Measurements from ENCODE around the gene P2RY13.

- TF ChIP-seq POLR2A (IDR thresholded peaks at IDR 0.05; ENCODE audit: low read depth, low read length), result no peak
- no peak for TF ChIP-seq ZNF24 (IDR thresholded peaks at IDR 0.05)
- TF ChIP-seq EZH2 (IDR thresholded peaks at IDR 0.05; ENCODE audit: borderline replicate concordance, control insufficient read depth, low read depth, low read length), result no peak
- TF ChIP-seq, protein P1, sequence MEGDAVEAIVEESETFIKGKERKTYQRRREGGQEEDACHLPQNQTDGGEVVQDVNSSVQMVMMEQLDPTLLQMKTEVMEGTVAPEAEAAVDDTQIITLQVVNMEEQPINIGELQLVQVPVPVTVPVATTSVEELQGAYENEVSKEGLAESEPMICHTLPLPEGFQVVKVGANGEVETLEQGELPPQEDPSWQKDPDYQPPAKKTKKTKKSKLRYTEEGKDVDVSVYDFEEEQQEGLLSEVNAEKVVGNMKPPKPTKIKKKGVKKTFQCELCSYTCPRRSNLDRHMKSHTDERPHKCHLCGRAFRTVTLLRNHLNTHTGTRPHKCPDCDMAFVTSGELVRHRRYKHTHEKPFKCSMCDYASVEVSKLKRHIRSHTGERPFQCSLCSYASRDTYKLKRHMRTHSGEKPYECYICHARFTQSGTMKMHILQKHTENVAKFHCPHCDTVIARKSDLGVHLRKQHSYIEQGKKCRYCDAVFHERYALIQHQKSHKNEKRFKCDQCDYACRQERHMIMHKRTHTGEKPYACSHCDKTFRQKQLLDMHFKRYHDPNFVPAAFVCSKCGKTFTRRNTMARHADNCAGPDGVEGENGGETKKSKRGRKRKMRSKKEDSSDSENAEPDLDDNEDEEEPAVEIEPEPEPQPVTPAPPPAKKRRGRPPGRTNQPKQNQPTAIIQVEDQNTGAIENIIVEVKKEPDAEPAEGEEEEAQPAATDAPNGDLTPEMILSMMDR (IDR thresholded peaks at IDR 0.05 in 2 of 3, conservative IDR thresholded peaks at IDR 0.05 in 1 of 3; ENCODE audit: control insufficient read depth in 2 of 3, extremely low read depth in 1 of 3, insufficient read depth in 1 of 3, low read depth in 3 of 3, low read length in 3 of 3), result no peak
Observed at GRCh38 chr3:151318991-151319390, 10.4 kb downstream of the P2RY13 start.
